Body of pancreas (tissue), 4 donors: ENCODE measurements around the gene M1AP.
"Not testable (repeated sequence)": the region's sequence is repeated elsewhere in the genome, so short reads cannot be mapped to it uniquely, and the experiment has no call there.

Source experiments
- CTCF ChIP-seq, 7 experiments: fragments of 450-650 bp in 4 of 7; fragments of 200-600 bp in 3 of 7; sonication (generic) in 3 of 7; IDR thresholded peaks; one replicate each; pipeline ENCODE4 v1.5.1; 2016 to 2019; ENCODE audit warnings: antibody characterized with exemption in 7 of 7
- POLR2A ChIP-seq, 3 donors: fragments of 450-650 bp; IDR thresholded peaks; one replicate each; pipeline ENCODE4 v1.6.1; 2016; ENCODE audit warnings: antibody characterized with exemption in 3 of 3, mild to moderate bottlenecking in 2 of 3

GRCh38 chr2:74561022-74561421 lies 87.1 kb downstream of the M1AP start:
- TF ChIP-seq POLR2A, CTCF (IDR thresholded peaks at IDR 0.05): not testable (repeated sequence)
